ENCODE measurements around the gene RRP1B. TPM values are rescaled to one million over a fixed set of nuclear protein-coding genes. Genes with fewer than 3 reads are reported as not detected.
"Not testable (repeated sequence)": the region's sequence is repeated elsewhere in the genome, so short reads cannot be mapped to it uniquely, and the experiment has no call there.

The RRP1B gene
- polyA plus RNA-seq, 1 donor: 27.9 TPM

DNA sequence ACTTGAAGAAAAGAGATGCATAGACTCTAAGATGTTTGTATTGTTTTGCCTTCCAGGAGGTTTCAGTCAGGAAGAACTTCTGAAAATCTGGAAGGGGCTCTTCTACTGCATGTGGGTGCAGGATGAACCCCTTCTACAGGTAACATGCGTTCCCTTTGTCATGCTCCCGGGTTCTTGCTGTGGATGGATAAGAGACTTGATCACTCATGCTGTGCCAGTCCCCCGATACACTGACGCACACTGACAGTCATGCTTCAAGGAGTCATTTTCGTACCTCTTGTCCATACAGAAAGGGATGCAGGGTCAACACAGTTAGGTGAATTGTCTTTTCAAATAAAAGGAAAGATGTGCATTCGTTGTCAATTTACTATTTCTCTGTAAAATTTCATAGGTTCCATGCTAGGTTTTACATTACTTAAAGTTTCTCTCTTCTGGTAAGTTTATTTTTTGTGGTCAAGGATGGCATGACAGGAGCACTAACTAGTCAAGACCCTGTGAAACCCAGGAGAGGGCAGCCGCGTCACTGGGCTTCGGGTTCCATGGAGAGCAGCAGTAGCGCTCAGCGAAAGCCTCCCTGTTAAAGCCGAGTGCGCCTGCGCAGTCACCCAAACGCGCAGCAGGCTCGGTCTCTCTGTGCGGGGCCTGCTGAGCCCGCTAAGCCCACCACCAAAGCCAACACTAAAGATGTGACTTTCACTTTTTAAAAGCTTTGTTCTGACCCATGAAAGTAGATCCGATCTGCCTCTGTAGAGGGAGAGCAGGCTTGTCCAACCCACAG is 10.7 kb downstream of the RRP1B start:
- DNase-seq: no peak

DNA sequence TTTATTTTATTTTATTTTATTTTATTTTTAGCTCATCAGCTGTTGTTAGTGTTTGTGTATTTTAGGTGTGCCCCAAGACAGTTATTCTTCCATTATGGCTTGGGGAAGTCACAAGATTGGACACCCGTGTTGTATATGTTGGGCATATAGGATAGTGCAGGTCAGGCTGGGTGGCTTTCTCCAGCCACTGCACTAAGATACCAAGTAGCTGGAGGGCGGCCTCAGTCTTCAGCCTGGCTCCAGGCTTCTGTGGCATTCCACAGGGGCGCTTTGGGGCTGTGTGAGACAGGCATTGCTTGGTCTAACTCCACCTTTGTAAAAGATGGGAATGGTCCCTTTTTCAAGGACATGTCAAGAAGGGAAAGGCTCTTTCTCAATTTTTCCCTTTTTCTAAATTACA is 16.5 kb downstream of the RRP1B start:
- no peak for DNase-seq

DNA sequence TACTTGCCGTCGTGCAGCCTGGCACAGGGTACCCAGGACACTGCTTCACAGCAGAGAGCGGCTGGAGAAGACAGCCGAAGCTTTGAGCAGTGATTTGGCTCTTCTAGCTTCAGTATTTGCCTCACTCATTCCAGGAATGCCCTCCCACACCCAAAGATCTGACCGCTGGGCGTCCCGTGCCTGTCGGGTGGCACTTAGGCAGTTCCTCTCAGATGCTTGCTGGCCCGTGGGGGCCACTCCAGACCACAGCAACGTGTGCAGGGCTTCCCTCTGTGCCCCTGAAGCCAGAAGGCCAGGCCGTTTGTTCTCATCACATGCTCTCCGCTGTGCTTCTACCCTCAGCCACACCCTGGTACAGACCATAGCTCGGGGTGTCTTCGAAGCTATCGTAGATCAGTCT is 17.0 kb downstream of the RRP1B start:
- no peak for DNase-seq

DNA sequence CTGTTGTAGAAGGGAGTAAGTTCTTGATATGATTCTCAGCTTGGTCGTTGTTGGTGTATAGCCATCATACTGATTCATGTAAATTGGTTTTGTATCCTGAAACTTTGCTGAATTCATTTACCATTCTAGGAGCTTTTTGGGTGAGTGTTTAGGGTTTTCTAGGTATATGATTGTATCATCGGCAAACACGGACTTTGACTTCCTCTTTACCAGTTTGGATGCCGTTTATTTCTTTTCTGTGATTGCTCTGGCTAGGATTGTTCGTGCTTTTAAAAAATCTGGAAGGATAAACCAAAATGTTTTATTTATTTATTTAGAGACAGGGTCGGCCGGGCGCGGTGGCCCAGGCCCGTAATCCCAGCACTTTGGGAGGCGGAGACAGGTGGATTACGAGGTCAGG is 20.6 kb downstream of the RRP1B start:
- DNase-seq: no peak

DNA sequence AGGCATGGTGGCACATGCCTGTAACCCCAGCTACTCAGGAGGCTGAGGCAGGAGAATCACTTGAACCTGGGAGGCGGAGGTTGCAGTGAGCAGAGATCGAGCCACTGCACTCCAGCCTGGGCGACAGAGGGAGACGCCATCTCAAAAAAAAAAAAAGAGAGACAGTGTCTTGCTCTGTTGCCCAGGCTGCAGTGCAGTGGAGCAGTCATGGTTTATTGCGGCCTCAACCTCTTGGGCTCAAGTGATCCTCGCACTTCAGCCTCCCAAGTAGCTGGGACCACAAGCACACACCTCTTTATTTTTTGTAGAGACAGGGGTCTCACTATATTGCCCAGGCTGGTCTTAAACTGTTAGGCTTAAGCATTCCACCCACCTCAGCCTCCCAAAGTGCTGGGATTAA is 21.1 kb downstream of the RRP1B start:
- not testable (repeated sequence) for DNase-seq

DNA sequence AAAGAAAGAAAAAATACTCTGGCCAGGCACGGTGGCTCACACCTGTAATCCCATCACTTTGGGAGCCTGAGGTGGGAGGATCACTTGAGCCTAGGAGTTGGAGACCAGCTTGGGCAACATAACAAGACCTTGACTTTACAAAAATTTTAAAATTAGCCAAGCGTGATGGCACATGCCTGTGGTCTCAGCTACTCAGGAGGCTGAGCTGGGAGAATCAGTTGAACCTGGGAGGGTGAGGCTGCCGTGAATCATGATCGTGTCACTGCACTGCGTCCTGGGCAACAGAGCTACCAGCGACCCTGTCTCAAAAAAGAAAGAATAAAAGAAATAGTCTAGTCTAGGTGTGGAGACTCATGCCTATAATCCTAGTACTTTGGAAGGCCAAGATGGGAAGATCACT is 22.3 kb downstream of the RRP1B start:
- DNase-seq: no peak

DNA sequence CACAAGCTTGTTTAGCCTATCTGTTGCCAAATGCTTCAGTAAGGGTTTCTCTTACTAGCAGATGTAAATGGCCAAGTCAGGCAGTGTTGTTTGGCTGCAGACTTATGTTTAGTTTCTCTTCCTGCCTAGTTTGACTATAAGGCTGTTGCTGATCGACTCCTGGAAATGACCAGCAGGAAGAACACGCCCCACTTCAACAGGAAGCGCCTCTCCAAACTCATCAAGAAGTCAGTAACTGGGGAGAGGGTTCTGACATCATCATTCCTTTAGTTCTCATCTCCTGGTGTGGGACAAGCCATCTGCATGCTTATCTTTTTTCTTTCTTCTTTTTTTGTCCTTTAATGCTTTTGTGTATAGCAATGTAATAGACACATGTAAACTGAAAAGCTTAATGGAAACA is 25.1 kb downstream of the RRP1B start:
- DNase-seq: no peak

DNA sequence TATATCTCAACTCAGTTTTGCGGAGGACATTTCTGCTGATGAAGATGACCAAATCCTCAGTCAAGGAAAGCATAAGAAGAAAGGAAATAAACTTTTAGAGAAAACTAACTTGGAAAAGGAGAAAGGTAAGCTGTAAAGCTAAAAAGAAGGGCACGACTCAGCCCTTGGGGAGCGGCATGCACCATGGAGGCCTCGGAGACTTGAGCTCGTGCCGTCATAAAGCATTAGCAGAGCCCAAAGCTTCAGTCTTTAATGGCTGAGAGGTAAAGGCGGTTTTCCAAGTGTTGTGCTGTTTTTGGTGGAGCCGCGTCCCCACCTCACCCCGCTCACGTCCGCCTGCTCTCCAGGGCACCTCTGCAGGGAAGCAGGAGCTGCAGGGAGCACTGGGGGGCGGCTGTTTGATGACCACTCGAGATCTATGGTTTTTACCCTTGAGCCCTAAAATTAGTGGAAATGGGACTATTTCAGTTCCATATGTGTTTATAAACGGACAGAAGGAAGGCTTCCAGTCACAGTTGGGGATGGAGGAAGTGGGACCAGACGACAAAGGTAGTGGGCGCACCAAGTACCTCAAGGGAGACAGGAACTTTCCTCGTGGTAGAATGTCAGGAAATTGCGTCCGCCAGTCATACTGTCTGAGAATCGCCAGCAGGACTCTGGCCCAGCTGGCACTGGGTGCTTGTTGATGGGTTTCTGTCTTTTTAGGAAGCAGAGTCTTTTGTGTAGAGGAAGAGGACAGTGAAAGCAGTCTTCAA is 27.6 kb downstream of the RRP1B start:
- no peak for DNase-seq

DNA sequence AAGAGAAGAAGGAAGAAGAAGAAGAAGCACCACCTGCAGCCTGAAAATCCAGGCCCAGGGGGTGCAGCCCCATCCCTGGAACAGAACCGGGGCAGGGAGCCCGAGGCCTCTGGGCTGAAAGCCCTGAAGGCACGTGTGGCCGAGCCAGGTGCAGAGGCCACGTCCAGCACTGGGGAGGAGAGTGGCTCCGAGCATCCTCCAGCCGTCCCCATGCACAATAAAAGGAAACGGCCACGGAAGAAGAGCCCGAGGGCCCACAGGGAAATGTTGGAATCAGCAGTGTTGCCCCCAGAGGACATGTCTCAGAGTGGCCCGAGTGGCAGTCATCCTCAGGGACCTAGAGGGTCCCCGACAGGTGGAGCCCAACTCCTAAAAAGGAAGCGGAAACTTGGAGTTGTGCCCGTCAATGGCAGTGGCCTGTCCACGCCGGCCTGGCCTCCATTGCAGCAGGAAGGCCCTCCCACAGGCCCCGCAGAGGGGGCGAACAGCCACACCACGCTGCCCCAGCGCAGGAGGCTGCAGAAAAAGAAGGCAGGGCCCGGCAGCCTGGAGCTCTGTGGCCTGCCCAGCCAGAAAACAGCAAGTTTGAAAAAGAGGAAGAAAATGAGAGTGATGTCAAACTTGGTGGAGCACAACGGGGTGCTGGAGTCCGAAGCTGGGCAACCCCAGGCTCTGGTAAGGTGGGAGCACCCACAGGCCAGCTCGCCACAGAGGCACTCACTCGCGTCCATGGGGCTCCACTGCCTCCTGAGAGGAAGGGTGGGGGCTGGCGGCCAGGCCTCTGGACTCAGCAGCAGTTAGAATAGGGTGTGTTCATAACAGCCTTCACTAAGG is 28.4 kb downstream of the RRP1B start:
- no peak for DNase-seq

DNA sequence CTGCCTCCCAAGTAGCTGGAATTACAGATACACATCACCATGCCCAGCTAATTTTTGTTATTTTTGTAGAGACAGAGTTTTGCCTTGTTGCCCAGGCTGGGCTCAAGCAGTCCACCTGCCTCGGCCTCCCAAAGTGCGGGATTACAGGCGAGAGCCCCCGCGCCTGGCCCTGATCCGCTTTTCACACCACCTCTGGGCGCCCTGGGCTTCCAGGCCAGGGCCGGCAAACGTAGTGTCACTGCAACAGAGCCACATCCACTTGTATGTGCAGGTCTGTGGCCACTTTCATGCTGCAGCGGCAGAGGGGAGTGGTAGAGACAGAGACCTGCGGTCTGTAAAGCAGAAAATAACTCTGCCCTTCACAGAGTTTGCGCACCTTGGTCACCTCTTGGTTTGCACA is 29.5 kb downstream of the RRP1B start:
- no peak for DNase-seq

DNA sequence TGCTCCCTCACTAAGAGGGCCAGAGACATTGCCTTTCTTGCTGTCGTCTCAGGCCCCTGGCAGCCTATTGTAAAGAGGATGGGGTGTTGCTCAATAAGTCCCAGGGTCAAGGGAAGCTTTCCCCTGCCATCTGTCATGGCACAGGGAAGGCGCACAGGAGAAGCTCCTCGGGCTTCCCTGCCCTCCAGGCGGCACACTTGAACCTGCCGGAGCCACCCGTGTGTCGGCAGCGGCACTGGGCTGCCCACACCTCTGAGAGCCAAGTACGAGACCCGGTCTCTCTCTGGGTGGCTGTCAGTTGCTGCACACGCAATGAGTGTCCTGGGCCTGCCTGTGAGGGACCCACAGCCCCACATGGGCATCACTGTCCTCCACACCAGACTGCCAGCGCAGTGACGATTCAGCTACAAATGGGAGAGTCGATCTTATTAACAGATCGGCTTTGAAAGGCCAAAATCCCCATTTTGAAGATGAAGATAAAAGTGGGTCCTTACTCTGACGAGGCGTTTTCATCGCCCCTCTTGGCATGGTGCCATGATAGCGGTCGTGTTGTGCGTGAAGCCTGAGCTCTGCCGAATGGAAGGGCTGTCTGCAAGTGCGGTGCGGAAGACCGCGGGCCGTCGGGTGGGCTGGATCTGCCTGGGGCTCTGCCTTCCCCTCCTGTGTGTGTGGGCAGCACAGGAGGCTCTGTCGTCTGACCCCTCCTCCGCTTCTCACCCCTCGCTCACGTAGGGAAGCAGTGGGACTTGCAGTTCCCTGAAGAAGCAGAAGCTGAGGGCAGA is 30.4 kb downstream of the RRP1B start:
- no peak for DNase-seq

DNA sequence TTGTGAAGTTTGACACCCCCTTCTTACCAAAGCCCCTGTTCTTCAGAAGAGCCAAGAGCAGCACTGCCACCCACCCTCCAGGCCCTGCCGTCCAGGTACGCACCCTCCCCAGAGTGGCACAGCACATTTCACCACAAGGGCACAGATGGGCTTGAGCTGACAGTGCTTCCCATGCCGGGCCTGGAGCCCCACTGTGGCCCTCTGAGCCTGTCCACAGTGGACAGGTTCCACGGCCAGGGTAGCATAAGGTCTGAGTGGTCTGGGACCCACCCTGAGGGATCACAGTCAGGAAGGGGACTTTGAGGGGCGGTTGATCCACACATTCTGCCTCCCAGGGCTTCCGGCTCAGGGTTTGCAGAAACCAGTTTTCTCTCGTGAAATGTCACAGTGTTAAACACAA is 31.0 kb downstream of the RRP1B start:
- DNase-seq: no peak

DNA sequence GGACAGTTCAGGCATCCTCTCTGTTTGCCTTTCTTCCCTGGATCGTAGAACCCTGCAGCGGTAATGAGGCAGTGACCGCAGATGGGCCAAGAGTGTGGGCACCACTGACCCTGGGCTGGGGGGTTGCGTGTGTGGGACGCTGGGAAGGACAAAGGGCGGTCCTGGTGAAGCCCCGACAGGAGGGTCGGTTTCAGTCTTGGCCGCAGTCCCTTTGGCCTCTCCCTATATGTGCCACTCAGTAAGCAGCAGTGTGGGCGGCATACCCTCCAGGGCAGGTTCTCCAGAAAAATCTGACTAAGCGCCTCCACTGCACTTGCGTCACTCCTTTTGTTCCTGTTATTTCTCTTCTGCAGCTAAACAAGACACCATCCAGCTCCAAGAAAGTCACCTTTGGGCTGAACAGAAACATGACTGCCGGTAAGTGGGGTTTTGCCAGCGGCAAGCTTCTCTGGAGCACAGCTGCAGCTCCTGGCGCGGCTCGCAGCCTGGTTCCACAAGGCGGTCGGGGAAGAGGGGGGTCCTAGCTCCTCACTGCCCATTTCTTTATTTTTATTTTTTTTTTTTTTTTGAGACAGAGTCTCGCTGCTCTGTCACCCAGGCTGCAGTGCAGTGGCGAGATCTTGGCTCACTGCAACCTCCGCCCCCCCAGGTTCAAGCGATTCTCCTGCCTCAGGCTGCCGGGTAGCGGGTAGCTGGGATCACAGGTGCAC is 31.9 kb downstream of the RRP1B start:
- DNase-seq: no peak

DNA sequence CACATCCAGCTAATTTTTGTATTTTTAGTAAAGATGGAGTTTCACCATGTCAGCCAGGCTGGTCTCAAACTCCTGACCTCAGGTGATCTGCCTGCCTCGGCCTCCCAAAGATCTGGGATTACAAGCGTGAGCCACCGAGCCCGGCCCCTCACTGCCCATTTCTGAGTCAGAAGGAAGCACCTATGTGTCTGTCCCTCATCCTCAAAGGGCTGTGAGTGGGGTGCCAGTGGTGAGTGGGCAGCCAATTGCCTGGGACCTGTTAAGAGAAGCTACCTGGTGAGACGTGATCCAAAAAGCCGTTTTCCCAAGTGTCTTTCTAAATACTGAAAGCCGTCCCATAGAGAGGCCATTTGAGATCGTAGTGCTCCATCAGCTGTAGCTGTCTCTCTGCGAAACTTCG is 32.4 kb downstream of the RRP1B start:
- no peak for DNase-seq

DNA sequence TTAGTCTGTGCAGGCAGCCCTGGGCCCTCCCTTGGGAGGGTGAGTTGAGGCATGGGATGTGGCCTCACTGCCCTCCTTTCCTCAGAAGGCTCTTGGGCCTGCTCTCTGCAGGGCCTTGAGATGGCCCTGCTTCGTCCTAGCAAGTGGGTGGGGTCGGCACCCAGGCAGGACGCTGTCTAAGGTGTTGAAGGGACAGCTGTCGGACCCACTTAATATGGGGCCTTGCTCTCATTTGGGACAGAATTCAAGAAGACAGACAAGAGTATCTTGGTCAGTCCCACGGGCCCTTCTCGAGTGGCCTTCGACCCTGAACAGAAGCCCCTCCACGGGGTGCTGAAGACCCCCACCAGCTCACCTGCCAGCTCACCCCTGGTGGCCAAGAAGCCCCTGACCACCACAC is 33.6 kb downstream of the RRP1B start:
- no peak for DNase-seq

DNA sequence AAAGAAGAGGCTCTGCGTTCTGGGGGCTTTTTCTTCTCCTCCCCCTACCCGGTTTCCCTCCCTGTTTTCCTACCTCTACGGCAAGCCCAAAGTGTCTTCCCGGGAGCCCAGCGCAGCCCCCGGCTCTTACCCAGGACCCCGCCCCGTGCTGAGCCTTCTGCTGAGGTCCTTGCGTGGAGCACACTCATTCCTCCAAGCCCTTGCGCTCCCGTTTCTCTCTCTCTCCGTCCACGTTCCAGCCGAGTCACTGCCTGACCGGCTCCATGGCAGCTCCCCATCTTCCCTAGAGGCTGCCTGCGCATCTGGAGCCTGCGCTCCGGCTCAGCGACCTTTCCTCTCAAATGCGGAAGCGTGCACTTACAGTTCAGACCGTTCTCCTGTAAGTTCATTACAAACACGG is 34.6 kb downstream of the RRP1B start:
- no peak for DNase-seq

DNA sequence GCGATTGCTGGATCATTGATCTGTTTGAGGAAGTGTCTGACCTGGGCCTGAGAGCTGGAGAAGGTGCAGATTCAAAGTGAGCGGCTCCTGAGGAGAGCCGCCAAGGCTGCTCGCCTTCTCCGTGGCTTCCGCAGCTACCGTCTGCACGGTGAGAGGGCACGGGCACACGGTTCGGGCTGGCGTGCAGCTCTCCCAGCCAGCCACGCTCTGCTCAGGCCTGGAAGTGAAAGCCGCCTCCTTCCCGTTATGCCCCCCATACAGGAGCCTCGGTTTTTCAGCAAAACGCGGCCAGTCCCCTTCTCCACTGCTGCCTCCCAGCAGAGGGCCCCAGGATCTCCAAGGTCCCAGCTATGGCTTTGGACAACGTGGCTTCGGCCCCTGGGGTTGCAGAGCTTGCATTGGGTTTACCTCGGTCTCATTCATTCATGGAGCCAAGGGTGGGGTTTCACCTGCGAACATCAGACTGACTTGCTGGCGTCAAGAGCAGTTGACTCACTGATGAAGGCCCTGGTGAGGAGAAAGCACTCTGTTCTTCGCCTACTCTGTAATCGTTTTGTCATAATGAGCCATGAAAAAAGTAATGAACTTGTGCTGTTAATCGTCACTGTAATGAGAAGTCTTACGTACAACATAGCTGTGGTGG is 35.2 kb downstream of the RRP1B start:
- DNase-seq: no peak

DNA sequence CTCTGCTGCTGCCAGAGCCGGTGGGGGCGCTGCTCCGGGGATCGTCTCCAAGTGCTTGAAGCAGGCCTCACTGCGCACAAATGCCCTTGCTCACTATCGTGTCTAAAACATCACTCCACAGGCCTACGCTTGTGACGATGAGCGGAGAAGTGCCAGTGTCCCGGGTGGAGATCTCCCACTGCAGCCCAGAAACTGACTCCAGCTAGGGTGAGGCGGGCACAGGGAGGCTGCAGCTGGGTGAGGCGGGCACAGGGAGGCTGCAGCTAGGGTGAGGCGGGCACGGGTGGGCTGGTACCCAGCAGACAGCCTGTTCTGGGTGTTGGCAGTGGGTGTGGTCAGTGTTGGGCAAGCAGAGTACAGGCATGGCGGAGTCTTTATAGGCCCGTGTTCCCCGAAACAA is 36.9 kb downstream of the RRP1B start:
- DNase-seq: no peak

DNA sequence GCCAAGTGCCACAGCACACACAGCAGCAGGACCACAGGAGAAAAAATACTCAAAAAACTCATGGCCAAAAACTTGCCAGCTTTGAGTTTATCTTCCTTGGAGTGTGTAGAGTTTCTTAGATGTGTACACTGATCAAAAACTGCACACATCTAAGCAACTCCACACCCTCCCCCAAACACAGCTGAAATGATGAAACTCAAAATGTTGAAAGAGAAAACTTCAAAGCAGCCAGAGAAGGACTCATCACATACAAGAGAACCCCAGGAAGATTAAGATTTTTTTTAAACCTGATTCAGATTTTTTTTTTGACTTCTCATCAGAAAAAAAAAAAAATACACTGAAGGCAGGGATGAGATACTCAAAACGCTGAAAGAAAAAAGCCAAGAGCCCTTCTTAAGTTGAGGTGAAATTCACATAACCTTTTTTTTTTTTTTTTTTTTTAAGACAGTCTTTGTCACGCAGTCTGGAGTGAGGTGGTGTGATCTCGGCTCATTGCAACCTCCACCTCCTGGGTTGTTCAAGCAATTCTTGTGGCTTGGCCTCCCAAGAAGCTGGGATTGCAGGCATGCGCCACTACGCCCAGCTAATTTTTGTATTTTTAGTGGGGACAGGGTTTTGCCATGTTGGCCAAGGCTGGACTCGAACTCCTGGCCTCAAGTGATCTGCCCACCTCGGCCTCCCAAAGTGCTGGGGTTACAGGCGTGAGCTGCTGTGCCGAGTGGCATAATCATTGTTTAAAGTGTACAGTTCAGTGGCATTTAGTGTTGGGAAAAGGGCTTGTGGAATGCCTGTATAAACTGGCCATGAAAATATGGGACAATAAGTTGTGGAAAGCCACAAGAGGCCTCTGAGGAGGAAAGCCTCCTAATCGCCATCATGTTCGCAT is 38.6 kb downstream of the RRP1B start:
- no peak for DNase-seq

DNA sequence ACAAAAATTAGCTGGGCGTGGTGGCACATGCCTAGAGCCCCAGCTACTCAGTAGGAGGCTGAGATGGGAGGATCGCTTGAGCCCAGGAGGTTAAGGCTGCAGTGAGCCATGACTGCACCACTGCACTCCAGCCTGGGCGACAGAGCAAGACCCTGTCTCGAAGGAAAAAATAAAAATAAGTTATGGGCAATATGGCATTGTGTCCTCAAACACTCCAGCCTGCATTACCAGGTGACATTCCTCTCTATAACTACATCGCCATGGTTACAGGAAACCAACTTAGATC is 40.1 kb downstream of the RRP1B start:
- DNase-seq: not testable (repeated sequence)
